Right lobe of liver (tissue), 6 donors: ENCODE results near the gene HNMT. TPM values are rescaled to one million over a fixed set of nuclear protein-coding genes. Genes with fewer than 3 reads are reported as not detected.
A peak's percentile ranks its signal among the peaks of the same experiment; 100 is the strongest.

Experiments
- ATAC-seq, 4 donors: fragments of 200-7000 bp; cut with Tn5 transposase; one replicate each; pipeline ENCODE4 v1.9.1; 2020; ENCODE audit warnings: mild to moderate bottlenecking in 4 of 4, moderate library complexity in 4 of 4
- DNase-seq, 3 donors: peaks; one replicate each; pipeline ENCODE4 v3.0.0-alpha.2; 2020
- H3K27ac ChIP-seq, 3 donors: fragments of 200-600 bp; one replicate each; pipeline ENCODE4 v1.8.0; 2022
- H3K27me3 ChIP-seq, 2 donors: fragments of 200-600 bp; one replicate each; pipeline ENCODE4 v1.8.0; 2022
- H3K36me3 ChIP-seq, 4 donors: fragments of 200-600 bp; sonication (generic) in 1 of 4; one replicate each; pipeline versions ENCODE4 v1.5.1 to v1.8.0; 2017 to 2022; ENCODE audit warnings: control low read depth in 1 of 4
- H3K4me1 ChIP-seq, 4 donors: fragments of 200-600 bp; sonication (generic) in 1 of 4; one replicate each; pipeline versions ENCODE4 v1.5.1 to v1.8.0; 2017 to 2022; ENCODE audit warnings: control low read depth in 1 of 4
- H3K4me3 ChIP-seq, 3 donors: fragments of 200-600 bp; one replicate each; pipeline ENCODE4 v1.8.0; 2022
- H3K9me3 ChIP-seq, 4 donors: fragments of 200-600 bp; sonication (generic) in 1 of 4; one replicate each; pipeline versions ENCODE4 v1.5.1 to v1.8.0; 2017 to 2022; ENCODE audit warnings: control low read depth in 1 of 4
- CTCF ChIP-seq, 4 donors: fragments of 200-600 bp in 3 of 4; fragments of 450-650 bp in 1 of 4; IDR thresholded peaks; one replicate each; pipeline versions ENCODE4 v1.5.1 to v1.8.0; 2016 to 2022; ENCODE audit warnings: antibody characterized with exemption in 4 of 4, mild to moderate bottlenecking in 2 of 4
- POLR2A ChIP-seq: fragments of 450-650 bp; IDR thresholded peaks from one replicate; pipeline ENCODE4 v1.6.1; 2017; ENCODE audit warnings: antibody characterized with exemption, mild to moderate bottlenecking
- WGBS: methylation state at CpG from one replicate; pipeline ENCODE4 v1.1.6; 2018; ENCODE audit warnings: low coverage, low lambda C conversion rate; ENCODE audit not compliant: insufficient coverage; ENCODE audit errors: missing lambda C conversion rate; 5-methylcytosine and 5-hydroxymethylcytosine counted together
- intact Hi-C, 2 donors: fragments of 100-400 bp; cut with DNase I; formaldehyde crosslinking; loops; one replicate each; pipeline versions ENCODE4 v1.11.2 to v1.14.1; 2022
- total RNA-seq, 6 experiments: library from RNA; depleted of rRNA in 2 of 6; stranded (reverse); fragments of >200 nt in 2 of 6; fragmentation: NEBNext Ultra II Directional in 3 of 6; extraction: Animal tissue kit (Norgen Biotek cat#: 25700) in 3 of 6; gene quantifications; one replicate each; pipeline versions ENCODE4 v1.1.0 to v1.2.4, GENCODE V29; 2016 to 2023
- donor health status: DM: no; HTN: yes; CAD: no.
- donor health status: DM: no; HTN: no; CAD: no.
- donor health status: DM: no; HTN: no; CAD: no.
- donor health status: DM: no; HTN: yes; CAD: no.
- donor health status: DM: no; HTN: yes; CAD: no.

Gene HNMT
- total RNA-seq, 6 experiments from 2014 or later: 47.2 to 101 (median 59.8) TPM

GRCh38 chr2:137944714-137945113, 19.6 kb upstream of the HNMT start:
- intact Hi-C loops: no loop called here
- H3K27me3 ChIP-seq: no peaks in the 10 kb centered on the region
- H3K4me1 ChIP-seq: peaks cover 0 to 41% (median 8%) of the 10 kb centered on the region in 4 donors
- DNase-seq: no peak
- H3K36me3 ChIP-seq: no peaks in the 10 kb centered on the region
- ATAC-seq: no peak
- no peak for TF ChIP-seq CTCF (IDR thresholded peaks at IDR 0.05)
- no peak for TF ChIP-seq POLR2A
- 74% methylated on average over 5 of the region's 5 CpGs for WGBS
- no peak overlapping the region for H3K4me3 ChIP-seq
- H3K9me3 ChIP-seq: no peaks in the 10 kb centered on the region
- no peak overlapping the region for H3K27ac ChIP-seq

- no peaks in the 10 kb centered on the region for H3K36me3 ChIP-seq
- H3K27me3 ChIP-seq: no peaks in the 10 kb centered on the region
- H3K4me3 ChIP-seq: no peak overlapping the region
- H3K9me3 ChIP-seq: no peaks in the 10 kb centered on the region
- intact Hi-C loops: no loop called here
- no peak overlapping the region for H3K27ac ChIP-seq
- DNase-seq (no peak), ATAC-seq (no peak)
- WGBS: 54% methylated on average over 2 of the region's 2 CpGs
- no peak for TF ChIP-seq CTCF (IDR thresholded peaks at IDR 0.05)
- no peak for TF ChIP-seq POLR2A
- peaks cover 0 to 36% (median 7%) of the 10 kb centered on the region in 4 donors for H3K4me1 ChIP-seq
Observed at GRCh38 chr2:137945229-137945628, 19.0 kb upstream of the HNMT start.

- no peak for TF ChIP-seq CTCF (IDR thresholded peaks at IDR 0.05)
- TF ChIP-seq POLR2A: no peak
- ATAC-seq (no peak), DNase-seq (no peak)
- Histone ChIP-seq H3K36me3 (no peaks in the 10 kb centered on the region), H3K4me3 (no peak overlapping the region), H3K4me1 (peaks cover 0 to 26% (median 7%) of the 10 kb centered on the region in 4 donors), H3K27me3 (no peaks in the 10 kb centered on the region), H3K27ac (no peak overlapping the region), H3K9me3 (no peaks in the 10 kb centered on the region)
- intact Hi-C loops: no loop called here
Observed at GRCh38 chr2:137946227-137946626, 18.0 kb upstream of the HNMT start.

GRCh38 chr2:137947032-137947727, 17.1 kb upstream of the HNMT start:
- intact Hi-C loops: no loop called here
- 45% methylated on average over 3 of the region's 3 CpGs for WGBS

More at GRCh38 chr2:137947032-137947727, 17.1 kb upstream of the HNMT start:
- DNase-seq: no peak
- TF ChIP-seq POLR2A (no peak), CTCF (IDR thresholded peaks at IDR 0.05) (no peak)
- no peak overlapping the region for H3K4me3 ChIP-seq
- H3K27me3 ChIP-seq: no peaks in the 10 kb centered on the region
- ATAC-seq: peak in 2 of 4 donors; percentile 28 to 54
- no peak overlapping the region for H3K27ac ChIP-seq
- H3K36me3 ChIP-seq: no peaks in the 10 kb centered on the region
- peaks cover 0 to 24% (median 7%) of the 10 kb centered on the region in 4 donors for H3K4me1 ChIP-seq
- no peaks in the 10 kb centered on the region for H3K9me3 ChIP-seq
